GM13977 (cell line): Measurements from ENCODE around the gene ATG5.
"Not testable (repeated sequence)": the region's sequence is repeated elsewhere in the genome, so short reads cannot be mapped to it uniquely, and the experiment has no call there.

Source experiments
- DNase-seq: peaks from one replicate; pipeline ENCODE4 v3.0.0; 2012; ENCODE audit warnings: low spot score
- CTCF ChIP-seq: IDR thresholded peaks from 2 replicates; pipeline ENCODE4 v1.5.1; 2012; ENCODE audit warnings: mild to moderate bottlenecking, control low read depth; ENCODE audit not compliant: insufficient read depth; ENCODE audit errors: extremely low read depth, missing control alignments
- in situ Hi-C: fragments of 300-500 bp; cut with MboI; formaldehyde crosslinking; loops from one replicate; pipeline ENCODE4 v1.12.0; 2022; ENCODE audit warnings: low sequenced_read_pairs, low pct_unique_long_range_greater_than_20kb, mixed read lengths, inconsistent platforms; ENCODE audit not compliant: unreplicated experiment

Gene ATG5

DNA sequence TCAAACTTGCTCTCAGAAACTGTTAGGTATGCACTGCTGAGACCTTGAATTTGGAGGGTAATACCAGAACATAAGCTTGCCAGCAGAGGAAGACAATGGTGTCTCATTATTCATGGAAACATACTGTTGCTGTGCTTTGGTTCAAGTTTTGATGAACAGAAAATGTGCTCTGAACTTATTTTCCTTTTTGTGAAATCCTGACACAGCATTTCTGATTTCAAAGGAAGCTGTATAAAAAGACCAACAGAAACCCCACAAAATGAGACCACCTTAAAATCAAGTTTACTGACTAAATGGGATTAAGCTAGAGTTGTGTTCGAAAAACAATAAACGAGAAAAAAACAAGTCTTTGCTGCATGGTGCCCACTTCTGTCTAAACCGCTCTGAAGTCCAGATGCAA is 169.1 kb downstream of the ATG5 start:
- TF ChIP-seq CTCF, result no peak
- no peak for DNase-seq
- in situ Hi-C loops, result no loop called here

GRCh38 chr6:106155219-106155830 is 170.2 kb downstream of the ATG5 start:
- in situ Hi-C loops, result no loop called here
- no peak for DNase-seq
- TF ChIP-seq CTCF, result no peak

- in situ Hi-C loops, result no loop called here
- DNase-seq, result no peak
- no peak for TF ChIP-seq CTCF
Measured at GRCh38 chr6:106154326-106154725, 171.2 kb downstream of the ATG5 start.

DNA sequence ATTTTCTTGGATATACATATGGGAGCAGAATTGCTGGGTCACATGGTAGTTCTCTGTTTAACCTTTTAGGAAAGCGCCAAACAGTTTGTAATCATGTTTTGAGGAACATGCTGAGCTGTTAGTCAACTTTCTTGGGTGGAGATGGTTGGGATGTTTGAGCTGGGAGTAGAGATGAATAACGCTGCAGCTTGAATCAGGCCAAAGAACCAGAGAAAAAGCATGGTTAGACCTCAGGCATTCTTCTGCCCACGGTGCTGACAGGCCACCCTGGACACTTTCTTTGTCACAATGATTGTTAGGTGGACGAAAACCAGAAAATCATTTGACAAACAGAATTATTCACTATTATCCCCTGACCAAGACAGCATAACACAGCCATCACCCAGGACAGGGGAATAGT is 172.6 kb downstream of the ATG5 start:
- no peak for TF ChIP-seq CTCF

DNA sequence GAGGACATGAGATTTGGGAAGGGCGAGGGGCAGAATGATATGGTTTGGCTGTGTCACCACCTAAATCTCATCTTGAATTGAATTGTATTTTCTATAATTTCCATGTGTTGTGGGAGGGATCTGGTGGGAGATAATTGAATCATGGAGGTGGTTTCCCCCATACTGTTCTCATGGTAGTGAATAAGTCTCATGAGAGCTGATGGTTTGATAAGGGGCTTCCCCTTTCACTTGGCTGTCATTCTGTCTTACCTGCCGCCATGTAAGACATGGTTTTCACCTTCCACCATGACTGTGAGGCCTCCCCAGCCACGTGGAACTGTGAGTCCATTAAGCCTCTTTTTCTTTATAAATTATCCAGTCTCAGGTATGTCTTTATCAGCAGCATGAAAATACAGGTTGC is 173.1 kb downstream of the ATG5 start:
- in situ Hi-C loops, DNase-seq: not testable (repeated sequence)

More for the DNA sequence above, 172.6 kb downstream of the ATG5 start:
- DNase-seq, result no peak
- in situ Hi-C loops, result no loop called here

DNA sequence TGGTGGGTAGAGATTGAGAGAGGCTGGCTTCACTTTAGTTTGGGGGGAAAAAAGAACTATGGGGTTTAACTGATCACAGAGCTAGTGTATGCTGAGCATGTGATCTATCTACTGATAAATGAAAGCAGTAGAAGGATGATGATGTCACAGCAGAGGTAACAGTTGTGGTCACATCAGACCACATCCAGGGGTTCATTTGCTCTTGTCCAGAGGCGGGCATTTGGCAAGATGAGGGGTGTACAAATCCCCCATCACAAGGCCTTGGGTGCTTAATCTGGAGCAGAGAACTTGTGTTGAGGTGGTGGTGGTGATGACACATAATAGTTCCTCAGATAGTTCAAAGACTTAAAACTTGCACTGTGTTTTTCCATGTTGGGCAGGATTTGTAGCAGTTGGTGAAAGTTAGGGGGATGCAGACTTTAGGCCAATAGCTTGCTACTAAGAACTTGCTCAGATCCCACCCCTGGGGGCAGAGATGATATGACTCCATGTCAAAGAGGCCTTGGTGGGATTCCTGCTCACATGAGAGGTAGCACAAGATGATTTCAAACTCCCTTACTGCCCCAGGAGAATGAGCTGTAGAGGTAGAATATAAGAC is 176.0 kb downstream of the ATG5 start:
- no peak for TF ChIP-seq CTCF
- in situ Hi-C loops, result no loop called here

DNA sequence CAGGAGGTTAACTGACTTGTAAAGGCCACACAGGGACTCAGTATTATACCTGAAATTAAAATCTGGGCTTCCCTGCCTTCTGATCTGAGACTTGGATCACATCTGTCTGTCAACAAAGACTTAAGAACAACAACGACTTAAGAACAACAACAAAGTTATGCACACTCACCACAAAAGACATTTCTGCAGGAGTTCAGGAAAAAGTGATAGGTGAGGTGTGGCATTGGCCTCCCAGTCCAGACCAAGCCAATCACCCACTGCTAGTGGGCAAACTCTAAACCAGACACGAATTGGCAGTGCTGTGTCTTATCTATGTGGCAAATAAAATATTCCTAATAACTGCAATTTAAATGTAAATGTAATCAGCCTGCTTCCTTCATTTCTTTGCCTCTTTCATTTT is 178.1 kb downstream of the ATG5 start:
- DNase-seq, result no peak
- in situ Hi-C loops, result no loop called here
- TF ChIP-seq CTCF, result no peak

More for the DNA sequence above, 176.0 kb downstream of the ATG5 start:
- peak; percentile 26 for DNase-seq
